T-helper 1 cell (primary cell): ENCODE measurements around the gene FAM124A.

Experiments
- DNase-seq, 5 donors: peaks; one replicate each; pipeline ENCODE4 v3.0.0-alpha.2; 2012 to 2020
- total RNA-seq, 4 donors: gene quantifications; one replicate each; lab custom pipeline; 2026; lab: John Stamatoyannopoulos, UW

Gene FAM124A
- 0 reads per million in 4 donors for total RNA-seq

- DNase-seq: peak in 2 of 5 donors; percentile 14 to 19
These were observed at the start of gene FAM124A for GRCh38 chr13:51222037-51222685. Gene FAM124A (plus strand): TSS chr13:51222398. CDS start chr13:51222502, 104 bp downstream.

- no peak for DNase-seq
These were observed 47.2 kb upstream of the FAM124A start for GRCh38 chr13:51175021-51175420.

GRCh38 chr13:51175639-51176038, 46.6 kb upstream of the FAM124A start:
- no peak for DNase-seq

GRCh38 chr13:51177188-51177587, 45.0 kb upstream of the FAM124A start:
- DNase-seq: no peak

GRCh38 chr13:51178456-51179074, 43.6 kb upstream of the FAM124A start:
- DNase-seq: no peak

GRCh38 chr13:51179432-51179971, 42.7 kb upstream of the FAM124A start:
- DNase-seq: no peak

GRCh38 chr13:51180853-51181511, 41.2 kb upstream of the FAM124A start:
- no peak for DNase-seq

- no peak for DNase-seq
These were observed 40.3 kb upstream of the FAM124A start for GRCh38 chr13:51181786-51182383.

GRCh38 chr13:51191743-51192142, 30.5 kb upstream of the FAM124A start:
- no peak for DNase-seq

- no peak for DNase-seq
These were observed 29.9 kb upstream of the FAM124A start for GRCh38 chr13:51192348-51192747.

- DNase-seq: no peak
These were observed 28.8 kb upstream of the FAM124A start for GRCh38 chr13:51193387-51193786.

GRCh38 chr13:51194942-51195341, 27.3 kb upstream of the FAM124A start:
- no peak for DNase-seq

GRCh38 chr13:51201886-51202285, 20.3 kb upstream of the FAM124A start:
- no peak for DNase-seq

GRCh38 chr13:51202477-51203046, 19.6 kb upstream of the FAM124A start:
- no peak for DNase-seq

GRCh38 chr13:51206584-51206983, 15.6 kb upstream of the FAM124A start:
- no peak for DNase-seq

GRCh38 chr13:51207881-51208280, 14.3 kb upstream of the FAM124A start:
- no peak for DNase-seq

GRCh38 chr13:51208716-51209115, 13.5 kb upstream of the FAM124A start:
- no peak for DNase-seq

- no peak for DNase-seq
These were observed 10.3 kb upstream of the FAM124A start for GRCh38 chr13:51211910-51212309.

- no peak for DNase-seq
These were observed 9.4 kb upstream of the FAM124A start for GRCh38 chr13:51212758-51213157.

- no peak for DNase-seq
These were observed 8.9 kb upstream of the FAM124A start for GRCh38 chr13:51213173-51213728.

- no peak for DNase-seq
These were observed 3.6 kb upstream of the FAM124A start for GRCh38 chr13:51218626-51219025.

- DNase-seq: no peak
These were observed 1.5 kb upstream of the FAM124A start for GRCh38 chr13:51220706-51221105.

- DNase-seq: no peak
These were observed 1.1 kb upstream of the FAM124A start for GRCh38 chr13:51221108-51221507.
